Activated CD8-positive, alpha-beta T cell treated with anti-CD3 and anti-CD28 coated beads, Interleukin-2, amount 10 ng/mL, durations not matched to agents 7 days and 5 days (primary cell): Measurements from ENCODE around the gene YOD1. TPM values are rescaled to one million over a fixed set of nuclear protein-coding genes. Genes with fewer than 3 reads are reported as not detected.

Experiments used
- ATAC-seq: fragments of 150-1000 bp; cut with Tn5 transposase; one replicate; pipeline ENCODE4 v1.10.0; 2021; ENCODE audit warnings: moderate library complexity
- CTCF ChIA-PET: fragments of 350-600 bp; sonication (Branson Sonifier 250); formaldehyde crosslinking; loops from one replicate; lab custom pipeline; 2021; ENCODE audit warnings: antibody characterized with exemption; lab: Charles Lee
- POLR2A ChIA-PET: fragments of 350-600 bp; sonication (Branson Sonifier 250); formaldehyde crosslinking; loops from one replicate; lab custom pipeline; 2021; ENCODE audit warnings: antibody characterized with exemption; lab: Charles Lee
- DNase-seq: peaks from one replicate; pipeline ENCODE4 v3.0.0-alpha.2; 2020
- H3K27ac Mint-ChIP-seq: one replicate; pipeline ENCODE4 v1.8.0; 2021; ENCODE audit warnings: mild to moderate bottlenecking, mixed read lengths
- H3K27me3 Mint-ChIP-seq: one replicate; pipeline ENCODE4 v1.8.0; 2021; ENCODE audit warnings: low read depth, mixed read lengths
- H3K36me3 Mint-ChIP-seq: one replicate; pipeline ENCODE4 v1.8.0; 2021; ENCODE audit warnings: low read depth, mixed read lengths
- H3K4me1 Mint-ChIP-seq: one replicate; pipeline ENCODE4 v1.8.0; 2021; ENCODE audit warnings: low read depth, mixed read lengths
- H3K4me3 Mint-ChIP-seq: one replicate; pipeline ENCODE4 v1.8.0; 2021; ENCODE audit warnings: mild to moderate bottlenecking, mixed read lengths
- H3K9me3 Mint-ChIP-seq: one replicate; pipeline ENCODE4 v1.8.0; 2022; ENCODE audit warnings: mixed read lengths; ENCODE audit not compliant: insufficient read depth
- total RNA-seq, 2 experiments: library from RNA; stranded (reverse); gene quantifications; one replicate each; pipeline ENCODE4 v1.2.3, GENCODE V29; 2021

The YOD1 gene
- total RNA-seq, 2 experiments from 2014 or later, result 7.7 to 8.7 TPM

DNA sequence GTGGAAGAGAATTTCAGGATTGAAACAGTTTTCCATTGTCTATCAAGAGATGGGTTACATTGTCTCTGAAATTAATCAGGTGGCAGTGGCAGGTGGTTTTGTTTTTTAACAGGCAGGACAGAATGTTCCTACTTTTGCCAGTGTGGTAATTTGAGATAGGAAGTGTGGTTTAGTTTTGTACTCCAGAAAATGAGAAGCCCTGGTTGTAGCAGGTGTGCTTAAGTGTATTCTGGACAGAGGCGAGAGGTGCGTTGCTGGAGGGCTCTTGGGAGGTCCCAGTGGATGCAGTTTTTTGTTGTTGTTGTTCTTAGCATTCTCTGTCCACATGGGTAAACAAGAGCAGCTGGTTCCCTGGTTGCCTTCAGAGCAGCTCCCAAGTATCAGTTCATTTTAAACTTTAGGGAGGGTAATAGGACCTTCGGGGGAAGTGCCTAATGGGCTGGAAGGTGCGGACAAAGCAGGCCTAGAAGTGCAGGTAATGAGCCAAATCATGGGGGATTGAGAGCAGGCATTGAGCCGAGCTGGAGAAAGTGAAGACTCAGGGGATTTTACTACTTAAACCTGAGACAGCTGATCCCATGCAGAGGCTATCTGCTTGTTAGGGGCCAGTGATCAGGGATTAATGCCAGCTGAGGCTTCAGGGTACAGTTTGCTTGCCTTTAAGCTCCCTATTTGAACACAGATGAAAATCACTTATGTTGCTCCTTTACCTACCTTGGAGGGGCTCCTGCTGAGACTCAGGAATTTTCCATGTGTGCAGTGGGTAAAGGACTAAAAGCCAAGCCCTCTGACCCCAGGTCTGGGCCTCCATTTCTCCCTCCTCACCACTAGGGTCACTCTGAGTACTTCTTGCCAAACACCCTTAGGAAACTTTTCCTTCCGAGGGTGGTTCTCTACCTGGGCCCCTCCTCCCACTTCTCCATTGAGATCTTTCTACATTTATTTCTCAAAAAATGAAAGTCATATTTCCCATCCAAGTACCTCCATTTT lies 8.2 kb upstream of the YOD1 start:
- peaks cover 16% of the 10 kb centered on the region for H3K4me1 Mint-ChIP-seq
- CTCF ChIA-PET, result interaction anchor here (2.5 kb wide), 1 partner anchor 17 kb away, joined by 8 read pairs; no protein-coding TSS in a partner anchor
- no peaks in the 10 kb centered on the region for H3K27me3 Mint-ChIP-seq
- no peak overlapping the region for H3K4me3 Mint-ChIP-seq
- H3K9me3 Mint-ChIP-seq, result no peaks in the 10 kb centered on the region
- ATAC-seq (no peak), DNase-seq (no peak)
- H3K36me3 Mint-ChIP-seq, result no peaks in the 10 kb centered on the region
- H3K27ac Mint-ChIP-seq, result no peak overlapping the region
- POLR2A ChIA-PET, result no interaction called here

DNA sequence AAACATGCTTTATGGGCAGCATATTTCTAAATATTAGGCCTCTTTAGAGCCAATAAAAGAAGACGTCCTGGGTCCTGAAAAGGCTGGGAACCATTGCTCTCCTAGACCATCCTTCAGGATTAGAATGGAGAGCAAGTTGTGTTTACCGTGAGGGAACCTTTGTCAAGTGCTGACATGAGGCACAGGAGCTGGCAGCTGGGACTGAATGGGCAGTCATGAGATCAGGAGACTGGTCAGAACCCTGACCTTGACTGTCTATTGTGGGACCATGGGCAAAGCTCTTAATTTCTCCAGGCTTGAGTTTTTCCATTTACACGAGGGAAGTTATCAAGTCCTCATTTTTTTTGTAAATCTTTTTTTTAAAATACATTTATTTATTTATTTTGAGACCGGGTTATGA lies 7.2 kb upstream of the YOD1 start:
- no peak for ATAC-seq
- Mint-ChIP-seq H3K36me3 (no peaks in the 10 kb centered on the region), H3K27me3 (no peaks in the 10 kb centered on the region), H3K9me3 (no peaks in the 10 kb centered on the region), H3K4me1 (peaks cover 22% of the 10 kb centered on the region), H3K4me3 (no peak overlapping the region), H3K27ac (no peak overlapping the region)
- ChIA-PET POLR2A (no interaction called here), CTCF (no interaction called here)
- no peak for DNase-seq

- no peak overlapping the region for H3K4me3 Mint-ChIP-seq
- CTCF ChIA-PET, result interaction anchor here (0.9 to 2.4 kb wide), 3 partner anchors 12 to 21 kb away, joined by 3 to 8 read pairs (median 4); no protein-coding TSS in a partner anchor
- H3K9me3 Mint-ChIP-seq, result no peaks in the 10 kb centered on the region
- POLR2A ChIA-PET, result no interaction called here
- no peak for DNase-seq
- H3K36me3 Mint-ChIP-seq, result no peaks in the 10 kb centered on the region
- ATAC-seq, result no peak
- H3K4me1 Mint-ChIP-seq, result peaks cover 31% of the 10 kb centered on the region
- no peaks in the 10 kb centered on the region for H3K27me3 Mint-ChIP-seq
- H3K27ac Mint-ChIP-seq, result no peak overlapping the region
These were observed 5.7 kb upstream of the YOD1 start for GRCh38 chr1:207056673-207057072.

- Mint-ChIP-seq H3K36me3 (no peaks in the 10 kb centered on the region), H3K27ac (no peak overlapping the region), H3K4me3 (no peak overlapping the region), H3K27me3 (no peaks in the 10 kb centered on the region), H3K9me3 (no peaks in the 10 kb centered on the region), H3K4me1 (peaks cover 39% of the 10 kb centered on the region)
- ChIA-PET CTCF (interaction anchor here (1.5 to 2.4 kb wide), 5 partner anchors 12 to 27 kb away, joined by 4 to 8 read pairs (median 7); no protein-coding TSS in a partner anchor), POLR2A (no interaction called here)
- DNase-seq (no peak), ATAC-seq (no peak)
These were observed 4.5 kb upstream of the YOD1 start for GRCh38 chr1:207055386-207056001.

DNA sequence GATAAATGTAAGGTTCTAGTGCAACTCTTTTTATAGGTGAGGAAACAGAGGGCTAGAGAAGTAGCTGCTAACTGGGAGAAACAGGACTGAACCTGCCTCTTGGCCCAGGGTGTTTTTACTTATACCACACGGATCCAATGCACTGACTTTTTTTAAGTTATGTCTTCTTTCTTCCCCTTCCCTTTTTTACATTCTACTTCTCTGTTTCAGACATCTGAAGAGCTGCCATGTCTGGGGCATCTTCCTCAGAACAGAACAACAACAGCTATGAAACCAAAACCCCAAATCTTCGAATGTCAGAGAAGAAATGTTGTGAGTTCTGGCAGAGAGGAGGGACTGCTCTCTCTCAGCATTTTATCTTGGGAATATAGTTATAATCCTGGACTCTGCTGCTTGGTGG lies 3.5 kb upstream of the YOD1 start:
- H3K36me3 Mint-ChIP-seq, result peaks cover 3% of the 10 kb centered on the region
- ChIA-PET CTCF (interaction anchor here (1.5 to 2.4 kb wide), 5 partner anchors 13 to 28 kb away, joined by 4 to 8 read pairs (median 7); no protein-coding TSS in a partner anchor), POLR2A (interaction anchor here (0.6 kb wide), 1 partner anchor 329 kb away, joined by 3 read pairs; no protein-coding TSS in a partner anchor)
- no peaks in the 10 kb centered on the region for H3K27me3 Mint-ChIP-seq
- H3K9me3 Mint-ChIP-seq, result no peaks in the 10 kb centered on the region
- no peak overlapping the region for H3K27ac Mint-ChIP-seq
- DNase-seq (no peak), ATAC-seq (no peak)
- peaks cover 43% of the 10 kb centered on the region for H3K4me1 Mint-ChIP-seq
- no peak overlapping the region for H3K4me3 Mint-ChIP-seq

- H3K4me1 Mint-ChIP-seq, result peaks cover 46% of the 10 kb centered on the region
- ATAC-seq (peak; percentile 93), DNase-seq (peak; percentile 96)
- CTCF ChIA-PET, result interaction anchor here (0.6 to 2.1 kb wide), 14 partner anchors 15 to 449 kb away, joined by 3 to 12 read pairs (median 6); no protein-coding TSS in a partner anchor
- peaks cover 11% of the 10 kb centered on the region for H3K36me3 Mint-ChIP-seq
- POLR2A ChIA-PET, result no interaction called here
- H3K27me3 Mint-ChIP-seq, result no peaks in the 10 kb centered on the region
- peak within 1 kb of the TSS; percentile 86 for H3K4me3 Mint-ChIP-seq
- peak within 1 kb of the TSS; percentile 92 for H3K27ac Mint-ChIP-seq
- H3K9me3 Mint-ChIP-seq, result no peaks in the 10 kb centered on the region
These were observed 2.1 kb upstream of the YOD1 start, which contains the start of gene PFKFB2 for GRCh38 chr1:207052911-207053769. PFKFB2 (plus strand) TSS chr1:207053275; CDS start chr1:207054718, 1,443 bp downstream.

- Mint-ChIP-seq H3K36me3 (peaks cover 28% of the 10 kb centered on the region), H3K27ac (peak overlapping the region; percentile 84), H3K9me3 (no peaks in the 10 kb centered on the region), H3K4me1 (peaks cover 62% of the 10 kb centered on the region), H3K27me3 (no peaks in the 10 kb centered on the region), H3K4me3 (peak overlapping the region; percentile 86)
- ChIA-PET CTCF (interaction anchor here (0.6 to 6.9 kb wide), 25 partner anchors 10 to 451 kb away, joined by 3 to 67 read pairs (median 4); partner anchors contain the start of genes C1orf116 and C4BPB), POLR2A (interaction anchor here (1.3 kb wide), 1 partner anchor 18 kb away, joined by 3 read pairs; no protein-coding TSS in a partner anchor)
- ATAC-seq (peak; percentile 54), DNase-seq (peak; percentile 94)
These were observed 373 bp downstream of the YOD1 start for GRCh38 chr1:207050480-207051190.

- DNase-seq, result peak; percentile 75
These were observed 1.0 kb downstream of the YOD1 start for GRCh38 chr1:207049974-207050391.

DNA sequence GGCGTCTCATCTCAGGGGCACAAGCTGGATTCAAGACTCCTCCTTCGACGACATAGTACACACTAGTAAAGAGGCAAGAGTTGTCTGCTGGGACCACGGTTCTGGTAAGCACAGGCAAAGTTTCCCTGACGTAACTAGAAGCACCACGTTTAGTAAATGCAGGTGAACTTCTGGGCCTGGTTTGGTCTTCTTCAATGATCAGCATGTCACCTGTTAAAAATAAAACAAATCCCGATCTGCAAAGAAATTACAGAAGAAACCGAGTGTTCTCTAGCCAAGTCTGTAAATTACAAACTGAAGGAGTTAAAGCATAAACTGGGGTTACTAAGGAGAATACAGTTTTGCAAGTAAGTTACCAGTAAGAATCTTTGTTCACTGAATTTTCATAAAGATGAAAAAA lies 1.5 kb downstream of the YOD1 start:
- peaks cover 35% of the 10 kb centered on the region for H3K36me3 Mint-ChIP-seq
- ATAC-seq, result no peak
- ChIA-PET POLR2A (interaction anchor here (1.3 kb wide), 1 partner anchor 19 kb away, joined by 3 read pairs; no protein-coding TSS in a partner anchor), CTCF (interaction anchor here (0.8 to 6.9 kb wide), 23 partner anchors 12 to 452 kb away, joined by 3 to 67 read pairs (median 4); partner anchors contain the start of genes C1orf116 and C4BPB)
- H3K27me3 Mint-ChIP-seq, result no peaks in the 10 kb centered on the region
- H3K4me1 Mint-ChIP-seq, result peaks cover 59% of the 10 kb centered on the region
- no peaks in the 10 kb centered on the region for H3K9me3 Mint-ChIP-seq
- peak overlapping the region; percentile 86 for H3K4me3 Mint-ChIP-seq
- H3K27ac Mint-ChIP-seq, result no peak overlapping the region
- DNase-seq, result no peak

More at GRCh38 chr1:207049974-207050391, 1.0 kb downstream of the YOD1 start:
- POLR2A ChIA-PET, result interaction anchor here (1.3 kb wide), 1 partner anchor 19 kb away, joined by 3 read pairs; no protein-coding TSS in a partner anchor
- H3K4me1 Mint-ChIP-seq, result peaks cover 64% of the 10 kb centered on the region
- H3K27me3 Mint-ChIP-seq, result no peaks in the 10 kb centered on the region
- H3K36me3 Mint-ChIP-seq, result peaks cover 31% of the 10 kb centered on the region
- H3K9me3 Mint-ChIP-seq, result no peaks in the 10 kb centered on the region
- peak overlapping the region; percentile 84 for H3K27ac Mint-ChIP-seq
- CTCF ChIA-PET, result interaction anchor here (0.6 to 6.9 kb wide), 26 partner anchors 11 to 452 kb away, joined by 3 to 67 read pairs (median 4); partner anchors contain the start of genes C1orf116 and C4BPB
- peak overlapping the region; percentile 86 for H3K4me3 Mint-ChIP-seq
- peak; percentile 32 for ATAC-seq

DNA sequence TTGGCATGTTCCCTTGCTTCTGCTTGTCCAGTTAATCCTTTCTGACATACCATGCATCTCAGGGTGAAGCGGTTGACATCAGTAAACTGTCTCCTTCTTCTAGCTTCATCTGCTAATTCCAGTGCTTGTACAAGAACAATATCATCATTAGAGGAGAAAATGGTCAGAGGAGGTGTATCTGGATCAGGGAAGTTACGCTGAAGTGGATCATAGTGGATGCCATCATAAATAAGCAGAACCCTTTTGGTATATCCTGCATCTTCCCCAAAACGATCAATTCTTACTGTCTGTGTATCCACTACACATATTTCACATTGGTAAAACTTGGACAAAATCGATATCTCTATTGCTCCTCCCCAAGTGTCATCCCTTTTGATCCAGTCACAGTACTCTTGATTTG lies 2.0 kb downstream of the YOD1 start:
- POLR2A ChIA-PET, result no interaction called here
- CTCF ChIA-PET, result interaction anchor here (1.0 to 6.9 kb wide), 9 partner anchors 12 to 124 kb away, joined by 3 to 67 read pairs (median 8); partner anchors contain the start of gene C4BPB
- H3K4me3 Mint-ChIP-seq, result peak overlapping the region; percentile 5

More for the DNA sequence above, 2.0 kb downstream of the YOD1 start:
- Mint-ChIP-seq H3K4me1 (peaks cover 57% of the 10 kb centered on the region), H3K36me3 (peaks cover 35% of the 10 kb centered on the region), H3K27me3 (no peaks in the 10 kb centered on the region), H3K27ac (peak overlapping the region; percentile 9), H3K9me3 (no peaks in the 10 kb centered on the region)
- no peak for ATAC-seq
- no peak for DNase-seq
